ENCODE data around the gene LRRC52. TPM values are rescaled to one million over a fixed set of nuclear protein-coding genes. Genes with fewer than 3 reads are reported as not detected.

LRRC52 gene
- total RNA-seq, 1 experiment from 2014 or later, result not detected

DNA sequence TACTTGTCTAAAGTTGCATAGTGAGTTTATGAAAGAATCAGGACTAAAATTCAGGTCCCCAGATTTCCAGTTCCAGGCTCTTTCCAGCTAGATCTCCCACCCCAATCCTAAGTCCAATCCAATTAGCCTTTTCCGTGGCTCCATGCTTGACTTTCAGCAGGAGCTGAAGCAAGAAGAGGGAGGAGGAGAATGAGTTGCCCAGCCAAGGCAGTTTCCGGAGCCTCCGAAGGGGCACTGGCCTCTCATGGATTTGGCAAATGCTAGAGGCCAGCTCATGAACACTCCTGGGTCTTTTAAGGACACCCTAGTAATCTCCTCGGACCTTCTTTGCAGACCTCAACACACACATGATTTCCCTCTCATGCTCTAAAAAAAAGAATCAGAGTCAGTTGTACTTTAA is 10.5 kb upstream of the LRRC52 start:
- ATAC-seq, result no peak
- intact Hi-C loops (cut with micrococcal nuclease; ENCODE audit: unreplicated experiment), result no loop called here

DNA sequence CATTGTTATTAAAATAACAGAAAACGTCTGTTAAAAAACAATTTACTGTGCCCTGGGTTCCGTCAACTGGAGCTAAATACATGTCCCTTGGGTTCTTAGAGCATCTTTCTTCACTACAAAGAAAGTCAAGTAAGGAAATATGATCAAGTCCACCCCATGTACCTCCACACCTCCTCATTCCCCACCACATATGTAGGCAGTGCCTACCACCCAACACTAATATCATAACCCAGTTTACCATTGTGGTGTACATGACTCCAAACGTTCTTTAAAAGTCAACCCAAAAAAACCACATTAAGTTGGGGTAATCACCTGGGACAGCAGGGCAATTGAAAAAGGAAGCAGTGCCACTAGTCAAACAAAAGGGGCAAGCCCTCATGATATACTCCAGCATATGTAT is 7.8 kb upstream of the LRRC52 start:
- H3K4me3 ChIP-seq (ENCODE audit: low read depth in 2 of 2, low read length in 2 of 2), result no peak overlapping the region
- no peaks in the 10 kb centered on the region for H3K9me3 ChIP-seq (ENCODE audit: control insufficient read depth, insufficient read depth, low read depth, low read length)
- ChIA-PET POLR2A (no interaction called here), CTCF (no interaction called here)
- in situ Hi-C loops (cut with HindIII; ENCODE audit: low pct_unique_long_range_greater_than_20kb, low sequenced_read_pairs), result no loop called here
- TF ChIP-seq TCF7L2 (IDR thresholded peaks at IDR 0.05; ENCODE audit: low read depth, low read length) (no peak), SIN3A (IDR thresholded peaks at IDR 0.05; ENCODE audit: borderline replicate concordance, insufficient read depth, low read depth, low read length) (no peak), POLR2AphosphoS5 (IDR thresholded peaks at IDR 0.05; ENCODE audit: low read depth, low read length) (no peak)
- TF ChIP-seq, protein P1, sequence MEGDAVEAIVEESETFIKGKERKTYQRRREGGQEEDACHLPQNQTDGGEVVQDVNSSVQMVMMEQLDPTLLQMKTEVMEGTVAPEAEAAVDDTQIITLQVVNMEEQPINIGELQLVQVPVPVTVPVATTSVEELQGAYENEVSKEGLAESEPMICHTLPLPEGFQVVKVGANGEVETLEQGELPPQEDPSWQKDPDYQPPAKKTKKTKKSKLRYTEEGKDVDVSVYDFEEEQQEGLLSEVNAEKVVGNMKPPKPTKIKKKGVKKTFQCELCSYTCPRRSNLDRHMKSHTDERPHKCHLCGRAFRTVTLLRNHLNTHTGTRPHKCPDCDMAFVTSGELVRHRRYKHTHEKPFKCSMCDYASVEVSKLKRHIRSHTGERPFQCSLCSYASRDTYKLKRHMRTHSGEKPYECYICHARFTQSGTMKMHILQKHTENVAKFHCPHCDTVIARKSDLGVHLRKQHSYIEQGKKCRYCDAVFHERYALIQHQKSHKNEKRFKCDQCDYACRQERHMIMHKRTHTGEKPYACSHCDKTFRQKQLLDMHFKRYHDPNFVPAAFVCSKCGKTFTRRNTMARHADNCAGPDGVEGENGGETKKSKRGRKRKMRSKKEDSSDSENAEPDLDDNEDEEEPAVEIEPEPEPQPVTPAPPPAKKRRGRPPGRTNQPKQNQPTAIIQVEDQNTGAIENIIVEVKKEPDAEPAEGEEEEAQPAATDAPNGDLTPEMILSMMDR (IDR thresholded peaks at IDR 0.05), result no peak
- TF ChIP-seq, protein P2, sequence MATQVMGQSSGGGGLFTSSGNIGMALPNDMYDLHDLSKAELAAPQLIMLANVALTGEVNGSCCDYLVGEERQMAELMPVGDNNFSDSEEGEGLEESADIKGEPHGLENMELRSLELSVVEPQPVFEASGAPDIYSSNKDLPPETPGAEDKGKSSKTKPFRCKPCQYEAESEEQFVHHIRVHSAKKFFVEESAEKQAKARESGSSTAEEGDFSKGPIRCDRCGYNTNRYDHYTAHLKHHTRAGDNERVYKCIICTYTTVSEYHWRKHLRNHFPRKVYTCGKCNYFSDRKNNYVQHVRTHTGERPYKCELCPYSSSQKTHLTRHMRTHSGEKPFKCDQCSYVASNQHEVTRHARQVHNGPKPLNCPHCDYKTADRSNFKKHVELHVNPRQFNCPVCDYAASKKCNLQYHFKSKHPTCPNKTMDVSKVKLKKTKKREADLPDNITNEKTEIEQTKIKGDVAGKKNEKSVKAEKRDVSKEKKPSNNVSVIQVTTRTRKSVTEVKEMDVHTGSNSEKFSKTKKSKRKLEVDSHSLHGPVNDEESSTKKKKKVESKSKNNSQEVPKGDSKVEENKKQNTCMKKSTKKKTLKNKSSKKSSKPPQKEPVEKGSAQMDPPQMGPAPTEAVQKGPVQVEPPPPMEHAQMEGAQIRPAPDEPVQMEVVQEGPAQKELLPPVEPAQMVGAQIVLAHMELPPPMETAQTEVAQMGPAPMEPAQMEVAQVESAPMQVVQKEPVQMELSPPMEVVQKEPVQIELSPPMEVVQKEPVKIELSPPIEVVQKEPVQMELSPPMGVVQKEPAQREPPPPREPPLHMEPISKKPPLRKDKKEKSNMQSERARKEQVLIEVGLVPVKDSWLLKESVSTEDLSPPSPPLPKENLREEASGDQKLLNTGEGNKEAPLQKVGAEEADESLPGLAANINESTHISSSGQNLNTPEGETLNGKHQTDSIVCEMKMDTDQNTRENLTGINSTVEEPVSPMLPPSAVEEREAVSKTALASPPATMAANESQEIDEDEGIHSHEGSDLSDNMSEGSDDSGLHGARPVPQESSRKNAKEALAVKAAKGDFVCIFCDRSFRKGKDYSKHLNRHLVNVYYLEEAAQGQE (IDR thresholded peaks at IDR 0.05; ENCODE audit: insufficient read depth in 1 of 2, low read depth in 2 of 2, low read length in 1 of 2), result no peak
- ATAC-seq (no peak), DNase-seq (ENCODE audit: low read depth, low spot score) (no peak)
- no peak overlapping the region for H3K27ac ChIP-seq (ENCODE audit: low read length)
- no peaks in the 10 kb centered on the region for H3K4me1 ChIP-seq (ENCODE audit: control insufficient read depth, insufficient read depth, low read length)
- no peaks in the 10 kb centered on the region for H3K36me3 ChIP-seq (ENCODE audit: control insufficient read depth, insufficient read depth, low read length)
- peaks cover 9% of the 10 kb centered on the region for H3K27me3 ChIP-seq (ENCODE audit: control insufficient read depth, insufficient read depth, low read length)
- BruUV-seq (replicated peaks), result no TSS peak
- intact Hi-C loops (cut with micrococcal nuclease; ENCODE audit: unreplicated experiment), result no loop called here

More for the DNA sequence above, 10.5 kb upstream of the LRRC52 start:
- Histone ChIP-seq H3K9me3 (ENCODE audit: control insufficient read depth, insufficient read depth, low read depth, low read length) (no peaks in the 10 kb centered on the region), H3K36me3 (ENCODE audit: control insufficient read depth, insufficient read depth, low read length) (no peaks in the 10 kb centered on the region), H3K4me3 (ENCODE audit: low read depth in 2 of 2, low read length in 2 of 2) (no peak overlapping the region), H3K27ac (ENCODE audit: low read length) (no peak overlapping the region), H3K27me3 (ENCODE audit: control insufficient read depth, insufficient read depth, low read length) (peaks cover 9% of the 10 kb centered on the region; the same call in 1 of the 2 replicates), H3K4me1 (ENCODE audit: control insufficient read depth, insufficient read depth, low read length) (no peaks in the 10 kb centered on the region)
- DNase-seq (ENCODE audit: low read depth, low spot score), result no peak
- TF ChIP-seq, protein P2 (IDR thresholded peaks at IDR 0.05; ENCODE audit: insufficient read depth in 1 of 2, low read depth in 2 of 2, low read length in 1 of 2), result no peak
- TF ChIP-seq TCF7L2 (IDR thresholded peaks at IDR 0.05; ENCODE audit: low read depth, low read length) (no peak), SIN3A (IDR thresholded peaks at IDR 0.05; ENCODE audit: borderline replicate concordance, insufficient read depth, low read depth, low read length) (no peak), POLR2AphosphoS5 (IDR thresholded peaks at IDR 0.05; ENCODE audit: low read depth, low read length) (no peak)
- TF ChIP-seq, protein P1 (IDR thresholded peaks at IDR 0.05), result no peak
- ChIA-PET POLR2A (no interaction called here), CTCF (no interaction called here)
- in situ Hi-C loops (cut with HindIII; ENCODE audit: low pct_unique_long_range_greater_than_20kb, low sequenced_read_pairs), result no loop called here
- no TSS peak for BruUV-seq (replicated peaks)
